ENCODE measurements around the gene HOGA1. TPM values are rescaled to one million over a fixed set of nuclear protein-coding genes. Genes with fewer than 3 reads are reported as not detected.
A peak's percentile ranks its signal among the peaks of the same experiment; 100 is the strongest.

The HOGA1 gene
- total and polyA plus RNA-seq, 2 of the 13 experiments (the other 11 are each of a cell fraction or from before 2014, with no cell fraction given), result 7.6 to 19.5 TPM

GRCh38 chr10:97647556-97647955 lies 63.4 kb downstream of the HOGA1 start:
- no peak overlapping the region for H3K4me3 ChIP-seq (replicated peaks in 1 of 3; ENCODE audit: insufficient read depth in 1 of 3, low read depth in 2 of 3, low read length in 3 of 3)

More at GRCh38 chr10:97647556-97647955, 63.4 kb downstream of the HOGA1 start:
- in situ Hi-C loops (cut with HindIII; ENCODE audit: extremely low pct_ligation_motif_present, low pct_unique_long_range_greater_than_20kb), result no loop called here
- Histone ChIP-seq H3K79me2 (ENCODE audit: insufficient read depth, low read length) (peaks cover 5% of the 10 kb centered on the region), H3K9ac (ENCODE audit: insufficient read depth, low read depth, low read length) (no peak overlapping the region), H3K27me3 (ENCODE audit: control insufficient read depth in 1 of 2, insufficient read depth in 2 of 2, low read length in 2 of 2) (no peaks in the 10 kb centered on the region), H3K4me2 (ENCODE audit: low read depth, low read length) (no peak overlapping the region), H3K36me3 (replicated peaks in 1 of 2; ENCODE audit: control insufficient read depth in 1 of 2, insufficient read depth in 2 of 2, low read length in 2 of 2) (peaks cover 15 to 28% of the 10 kb centered on the region in 2 experiments), H3K4me1 (ENCODE audit: insufficient read depth, low read length) (peaks cover 28% of the 10 kb centered on the region), H3K9me3 (ENCODE audit: low read length) (no peaks in the 10 kb centered on the region), H3K27ac (ENCODE audit: extremely low read length, insufficient read depth, low read length) (no peak overlapping the region), H2AFZ (ENCODE audit: low read length) (no peak overlapping the region), H4K20me1 (ENCODE audit: insufficient read depth, low read length) (no peaks in the 10 kb centered on the region)
- BruUV-seq (replicated peaks), result no TSS peak
- TF ChIP-seq SKIL (CRISPR knock-in tag; IDR thresholded peaks at IDR 0.05; ENCODE audit: borderline replicate concordance) (no peak), CEBPB (IDR thresholded peaks at IDR 0.05; ENCODE audit: borderline replicate concordance, low read depth, low read length) (peak; percentile 57; the same call in 1 of the 2 replicates)
- ATAC-seq (no peak), DNase-seq (ENCODE audit: low spot score) (no peak), FAIRE-seq (no peak)
- 72% methylated on average over 1 of the region's 1 CpG for WGBS (ENCODE audit: low lambda C conversion rate)
- intact Hi-C loops (cut with micrococcal nuclease; ENCODE audit: unreplicated experiment), result no loop called here
- CTCF ChIA-PET (ENCODE audit: low intra/inter-chr PET ratio, low total read pairs), result no interaction called here
- POLR2A ChIA-PET, result no interaction called here

Data from HepG2 (cell line).